Mucosa of gallbladder (tissue), 1 donor: ENCODE data around the gene SNCA. TPM values are rescaled to one million over a fixed set of nuclear protein-coding genes. Genes with fewer than 3 reads are reported as not detected.
A peak's percentile ranks its signal among the peaks of the same experiment; 100 is the strongest.

Experiments used
- DNase-seq: peaks from one replicate; pipeline ENCODE4 v3.0.0-alpha.2; 2020; ENCODE audit warnings: low spot score
- total RNA-seq: library from RNA; stranded (reverse); gene quantifications from one replicate; pipeline ENCODE4 v1.2.1, GENCODE V29; 2021
- donor health status: DM: no; HTN: no; CAD: no.

Gene SNCA
- 6.1 TPM for total RNA-seq

DNA sequence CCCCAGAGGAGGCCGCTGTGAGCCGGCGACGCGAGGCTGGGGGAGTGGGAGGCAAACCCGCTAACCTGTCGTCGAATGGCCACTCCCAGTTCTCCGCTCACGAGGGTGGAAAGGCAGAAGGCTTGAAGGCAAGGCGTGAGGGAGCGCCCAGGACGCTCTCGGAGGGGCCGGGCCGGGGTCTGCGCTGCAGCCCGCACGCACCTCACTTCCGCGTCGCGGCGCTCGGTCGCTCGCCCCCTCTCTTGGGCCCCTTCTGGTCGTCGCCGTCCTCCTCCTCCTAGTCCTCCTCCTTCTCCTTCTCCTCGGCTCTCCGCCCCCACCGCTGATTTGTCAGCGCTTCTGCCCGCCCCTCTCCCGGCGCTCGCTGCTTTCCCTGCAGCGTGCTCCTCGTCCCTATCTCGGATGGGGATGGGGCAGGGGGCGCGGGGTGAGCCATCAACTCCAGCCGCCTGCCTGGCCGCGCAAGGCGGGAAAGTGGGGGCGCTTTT lies at the start of gene SNCA:
SNCA (minus strand) TSS at position 265 of the 488 bp plus-strand sequence. CDS start 1,494 bp downstream, outside the sequence.
- DNase-seq: peak; percentile 33

DNA sequence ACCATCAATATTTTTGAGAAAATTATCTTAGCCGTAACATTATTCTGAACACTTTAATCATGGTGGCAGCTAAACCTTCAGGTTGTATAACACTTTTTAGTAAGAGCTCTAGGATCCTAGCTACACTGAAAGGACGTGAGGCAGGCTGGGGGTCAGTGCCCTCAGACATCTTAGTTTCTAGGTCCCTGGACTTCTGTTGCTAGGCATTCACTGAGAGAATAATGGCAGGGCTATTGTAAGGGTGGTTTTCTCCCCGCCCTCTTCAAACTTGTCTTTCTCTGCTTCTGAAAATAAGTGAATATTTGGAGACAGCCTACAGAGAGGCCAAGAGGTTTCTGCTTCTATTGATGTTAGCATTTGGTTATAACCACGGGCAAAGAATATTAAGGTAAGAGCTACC lies 42.3 kb upstream of the SNCA start:
- no peak for DNase-seq

DNA sequence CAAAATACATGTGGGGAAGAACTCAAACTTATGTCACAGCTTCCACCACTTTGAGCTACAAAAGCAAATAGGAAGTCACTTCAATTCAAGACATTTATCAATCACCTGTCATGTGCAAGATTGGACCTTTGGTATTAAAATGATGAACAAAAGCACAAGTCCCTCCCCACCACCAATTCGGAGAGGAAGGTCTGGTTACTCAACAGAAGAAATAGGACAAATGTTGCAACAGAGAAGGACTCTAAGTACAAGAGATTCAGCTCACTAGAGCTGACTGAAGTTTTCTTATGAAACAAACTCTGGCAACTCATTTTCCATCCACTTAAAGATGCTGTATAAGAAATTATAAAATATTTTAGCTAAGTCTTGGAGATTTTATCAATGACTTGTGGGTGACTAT lies 41.6 kb upstream of the SNCA start:
- no peak for DNase-seq

DNA sequence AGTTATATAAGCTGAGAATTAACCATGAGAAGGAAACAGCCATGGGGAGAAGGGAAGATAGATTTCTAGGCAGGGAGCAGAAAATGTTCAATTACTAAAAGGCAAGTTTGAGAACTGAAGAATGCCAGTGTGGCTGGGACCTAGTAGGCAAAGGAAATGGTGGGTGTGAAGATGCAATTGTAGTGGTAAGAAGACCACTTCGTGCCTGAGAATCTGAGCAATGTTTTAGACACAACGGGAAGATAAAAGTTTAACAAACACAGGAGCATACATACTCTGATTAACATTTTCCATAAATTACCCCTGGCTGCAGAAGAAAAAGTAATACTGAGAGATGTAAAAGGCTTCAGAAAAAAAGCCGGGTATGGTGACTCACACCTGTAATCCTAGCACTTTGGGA lies 39.6 kb upstream of the SNCA start:
- DNase-seq: no peak

DNA sequence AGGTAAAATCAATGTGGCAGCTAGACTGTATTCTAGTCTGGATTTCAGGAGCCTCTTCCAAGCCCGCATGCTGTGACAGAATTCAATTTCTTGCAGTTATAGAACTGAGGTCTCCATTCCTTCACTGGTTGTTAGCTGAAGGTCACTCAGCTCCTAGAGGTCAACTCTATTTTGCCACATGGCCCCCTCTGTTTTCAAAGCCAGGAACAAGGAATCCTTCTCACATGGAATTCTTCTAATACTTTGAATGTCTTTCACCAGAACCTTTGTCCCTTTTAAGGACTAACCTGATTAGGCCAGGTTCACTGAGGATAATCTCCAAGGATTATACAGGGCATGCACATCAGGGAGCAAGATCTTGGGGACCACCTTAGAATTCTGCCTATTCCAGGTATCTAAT lies 34.2 kb upstream of the SNCA start:
- no peak for DNase-seq

DNA sequence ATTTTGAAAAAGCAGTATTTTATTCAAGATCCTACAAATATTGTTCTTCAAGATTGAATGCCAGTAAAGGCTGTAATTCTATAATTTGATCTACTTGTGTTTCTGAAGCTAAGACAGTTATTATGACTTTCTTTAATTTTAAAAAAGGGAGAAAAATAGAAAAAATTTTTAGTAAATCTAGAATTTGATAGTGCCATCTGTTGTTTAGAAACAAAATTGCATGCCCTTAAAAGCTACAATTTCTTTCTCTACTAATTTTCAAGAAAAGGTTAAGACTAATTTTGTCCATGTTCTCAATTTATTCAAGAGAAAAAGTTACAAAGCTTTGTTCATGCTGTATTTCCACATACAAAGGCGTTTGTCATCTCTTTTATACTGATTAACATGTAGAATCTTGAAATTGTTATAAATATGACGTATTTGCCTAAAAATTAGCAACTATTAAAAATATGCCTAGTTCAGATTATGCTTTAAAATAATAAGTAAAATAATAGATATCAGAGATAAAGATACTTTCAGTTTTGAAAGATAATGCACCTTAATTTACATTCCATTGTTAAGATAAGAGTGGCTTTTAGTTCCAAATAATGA lies 32.1 kb upstream of the SNCA start:
- DNase-seq: no peak

DNA sequence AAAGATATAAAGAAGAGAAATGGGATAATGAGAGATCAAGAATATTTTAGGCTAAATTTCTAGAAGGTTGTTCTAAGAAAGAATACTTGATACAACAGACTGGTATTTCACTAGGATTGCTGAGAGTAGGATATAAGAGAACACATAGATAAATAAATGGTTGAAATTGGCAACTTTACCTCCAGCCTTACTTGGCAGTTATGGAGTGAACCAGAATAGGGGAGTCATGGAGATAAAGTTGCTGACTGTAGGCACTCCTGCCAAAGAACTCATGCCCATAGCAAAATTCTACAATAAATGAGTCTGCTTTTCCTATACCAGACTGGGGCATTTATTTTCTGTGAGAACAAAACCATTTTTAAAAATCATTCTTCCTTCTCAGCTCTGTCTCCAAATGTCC lies 31.3 kb upstream of the SNCA start:
- DNase-seq: no peak

DNA sequence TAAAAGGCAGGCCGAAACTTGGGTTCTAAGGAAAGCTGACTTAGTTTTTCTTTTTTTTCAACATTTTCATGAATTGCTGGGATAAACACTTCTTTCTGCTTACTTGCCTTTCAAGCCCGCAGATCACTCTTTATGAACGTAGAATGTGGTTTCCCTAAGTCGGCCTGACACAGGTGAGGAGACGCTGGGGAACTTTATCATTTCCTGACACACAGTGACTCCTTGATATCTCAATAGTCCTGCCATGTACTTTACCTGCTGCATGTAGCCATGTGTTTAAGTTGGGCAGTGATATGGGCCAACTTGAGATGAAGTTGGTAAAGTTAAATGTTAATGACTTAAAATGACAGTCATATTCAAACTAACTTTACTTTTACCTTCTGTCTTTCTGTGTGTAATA lies 26.6 kb upstream of the SNCA start:
- no peak for DNase-seq

DNA sequence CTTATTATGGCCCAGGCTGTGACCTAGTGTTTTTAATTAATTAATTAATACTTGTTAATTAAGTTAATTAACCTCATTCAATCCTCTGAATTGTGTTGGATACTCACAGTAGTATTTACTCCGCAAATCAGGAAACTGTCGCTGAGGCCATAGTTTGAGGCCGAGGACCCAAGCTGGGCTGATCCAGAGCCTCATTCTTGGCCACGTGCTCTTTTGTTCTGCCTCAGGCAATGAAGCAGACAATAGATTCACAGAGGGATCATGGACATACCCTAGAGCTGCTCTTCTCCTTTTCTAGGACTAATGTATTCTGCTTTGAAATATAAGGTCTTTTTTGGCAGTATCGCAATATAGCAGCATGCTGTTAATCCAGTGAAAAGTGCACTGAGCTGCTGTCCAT lies 24.0 kb upstream of the SNCA start:
- DNase-seq: no peak

DNA sequence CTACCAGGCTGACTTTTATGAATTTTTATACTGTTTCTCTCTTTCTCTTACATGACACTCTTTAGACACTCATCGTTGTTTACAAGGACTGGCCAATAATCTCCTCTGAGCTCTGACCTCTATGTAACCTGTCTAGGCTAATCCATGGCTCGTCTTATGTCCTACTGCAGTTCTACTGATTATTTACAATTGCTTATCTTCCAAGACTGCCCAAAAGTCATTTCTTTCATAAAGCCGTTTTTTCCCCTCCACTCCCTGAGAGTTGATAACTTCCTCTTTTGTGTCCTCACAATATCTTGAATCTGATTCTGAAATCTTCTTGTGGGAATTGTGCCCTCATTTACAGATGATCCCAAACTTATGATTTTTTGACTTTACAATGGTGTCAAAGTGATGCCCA lies 18.3 kb upstream of the SNCA start:
- DNase-seq: no peak

DNA sequence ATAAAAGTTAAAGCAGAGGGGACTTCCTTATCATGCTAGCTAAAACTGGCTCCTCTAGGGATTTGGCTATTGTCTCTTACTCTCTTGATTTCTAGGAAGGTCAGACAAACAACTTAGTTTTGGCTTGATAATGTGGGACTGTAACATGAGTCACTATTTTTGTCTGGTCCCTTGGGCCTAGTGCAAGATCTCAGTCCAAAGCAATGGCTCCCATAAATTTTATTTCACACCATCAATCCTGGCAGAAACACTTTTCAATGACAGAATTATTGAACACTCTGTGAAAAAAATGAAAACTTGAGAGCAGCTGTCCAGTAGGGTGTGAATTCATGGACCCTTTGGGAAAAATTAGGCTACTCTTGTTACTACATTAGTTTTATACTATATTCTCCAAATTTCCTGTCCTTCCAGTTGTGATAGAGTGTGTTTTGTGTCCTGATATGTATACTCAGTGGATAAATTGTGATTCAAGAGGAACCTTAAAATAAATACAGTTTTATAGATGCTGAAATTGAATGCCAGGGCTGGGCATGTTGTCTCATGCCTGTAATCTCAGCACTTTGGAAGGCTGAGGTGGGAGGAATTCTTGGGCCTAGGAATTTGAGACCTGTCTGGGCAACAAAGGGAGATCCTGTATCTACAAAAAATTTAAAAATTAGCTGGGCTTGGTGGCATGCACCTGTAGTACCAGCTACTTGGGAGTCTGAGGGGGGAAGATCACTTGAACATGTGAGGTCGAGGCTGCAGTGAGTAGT lies 10.8 kb upstream of the SNCA start:
- DNase-seq: no peak

DNA sequence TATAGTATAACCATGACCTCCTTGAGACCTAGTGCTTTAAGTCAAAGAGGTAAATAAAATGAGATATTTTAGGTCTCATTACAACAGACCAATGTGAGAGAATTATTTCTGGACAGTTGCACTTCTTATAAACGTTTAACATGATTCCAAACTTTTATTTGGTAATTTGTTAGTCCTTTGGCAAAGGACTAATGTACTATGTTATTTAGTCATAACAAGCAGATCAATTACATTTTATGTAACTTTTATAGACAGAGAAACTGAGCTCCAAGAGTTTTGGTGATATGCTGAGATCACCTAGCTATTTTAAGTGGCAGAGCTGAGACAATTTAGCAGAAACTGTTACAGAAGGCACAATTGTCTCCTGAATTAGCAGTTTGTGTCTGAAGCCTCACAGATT lies 2.6 kb upstream of the SNCA start:
- no peak for DNase-seq

DNA sequence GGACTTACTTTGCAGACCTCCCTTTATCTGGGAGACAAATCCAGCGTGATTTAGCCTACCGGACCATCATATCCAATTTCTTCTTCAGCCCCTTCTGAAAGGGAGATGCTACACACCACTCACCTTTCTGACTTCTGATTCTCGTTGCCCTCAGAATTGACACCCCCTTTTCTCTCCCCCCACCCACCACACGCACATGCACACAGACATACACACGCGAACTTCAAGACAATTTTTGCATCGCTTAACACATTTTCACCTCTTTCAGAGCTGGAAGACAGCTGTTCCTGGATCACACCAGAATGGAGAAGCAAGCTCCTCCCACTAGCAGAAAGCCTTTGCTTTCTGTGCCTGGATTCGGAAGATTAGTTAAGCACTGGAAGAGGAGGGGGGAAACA lies 1.0 kb upstream of the SNCA start:
- DNase-seq: no peak

DNA sequence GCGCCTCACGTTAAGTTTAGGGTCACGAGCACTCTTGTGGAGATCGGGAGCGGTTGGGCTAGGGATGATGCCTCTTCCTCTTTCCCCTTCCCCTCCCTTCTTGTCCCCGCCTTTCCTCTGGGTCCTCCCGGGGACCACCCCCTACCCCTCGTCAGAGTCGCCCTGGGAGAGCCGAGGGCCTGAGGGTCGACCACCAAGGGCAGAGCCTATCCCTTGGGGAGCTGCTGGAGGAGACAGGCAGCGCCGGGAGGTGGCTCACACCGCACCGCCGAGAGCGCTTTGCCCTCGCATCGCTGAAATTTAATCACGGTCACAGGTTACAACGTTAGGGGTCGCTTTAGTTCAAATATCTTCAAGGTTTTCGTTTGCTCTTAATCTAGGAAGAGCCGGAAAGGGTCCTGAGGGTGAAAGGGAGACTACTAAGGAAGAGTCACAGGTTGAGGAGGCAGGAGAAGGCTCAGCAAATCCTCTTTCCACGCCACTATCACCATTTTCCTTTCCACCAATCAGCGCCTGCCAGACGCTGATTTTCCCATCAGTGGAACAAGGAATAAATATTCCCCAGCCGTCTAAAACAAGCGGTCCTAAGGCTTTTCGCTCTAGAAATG lies 528 bp upstream of the SNCA start:
- no peak for DNase-seq

DNA sequence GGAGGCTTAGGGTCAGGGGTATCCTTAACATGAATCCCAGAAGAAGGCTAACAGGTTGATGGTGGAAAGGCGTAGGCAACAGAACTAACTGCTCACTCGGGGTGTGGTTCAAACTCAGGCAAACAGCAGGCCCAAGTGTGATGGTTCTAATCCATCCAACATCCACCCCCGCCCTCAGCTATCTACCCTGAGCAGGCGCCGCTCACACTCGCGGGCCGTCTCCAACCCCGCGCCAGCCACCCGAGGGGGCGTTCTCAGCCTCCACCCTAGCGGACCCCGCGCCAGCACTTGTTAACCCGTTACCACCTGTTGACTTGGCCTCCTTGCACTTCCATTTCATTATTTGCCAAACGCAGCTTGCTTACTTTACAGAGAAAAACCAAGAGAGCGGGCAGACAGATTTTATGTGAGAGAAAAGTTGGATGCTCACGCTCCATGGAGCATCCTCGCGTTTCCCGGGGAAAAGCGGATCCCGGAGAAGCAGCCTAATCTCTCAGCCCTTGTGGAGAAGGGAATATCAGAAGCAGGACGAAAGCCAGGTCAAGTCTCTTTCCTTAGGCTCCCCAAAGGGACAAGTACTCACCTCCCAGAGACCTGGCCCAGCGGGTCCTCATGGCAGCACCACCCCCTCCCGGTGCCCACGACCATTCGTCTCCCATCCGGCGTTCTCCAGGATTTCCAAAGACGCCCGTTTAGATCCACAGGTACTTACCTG lies 773 bp downstream of the SNCA start:
- no peak for DNase-seq

DNA sequence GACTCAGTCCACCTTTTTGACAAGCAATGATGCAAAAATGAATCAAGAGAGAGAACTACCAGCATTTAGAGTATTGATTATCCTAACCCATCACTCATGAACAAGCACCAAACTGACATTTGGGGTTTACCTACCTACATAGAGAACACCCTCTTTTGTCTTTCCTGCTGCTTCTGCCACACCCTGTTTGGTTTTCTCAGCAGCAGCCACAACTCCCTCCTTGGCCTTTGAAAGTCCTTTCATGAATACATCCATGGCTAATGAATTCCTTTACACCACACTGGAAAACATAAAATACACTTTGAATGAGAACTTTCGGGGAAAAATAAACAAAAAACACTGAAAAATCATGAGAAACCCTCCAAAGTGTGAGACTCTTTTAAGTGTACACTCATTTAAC lies 1.5 kb downstream of the SNCA start:
- DNase-seq: no peak

DNA sequence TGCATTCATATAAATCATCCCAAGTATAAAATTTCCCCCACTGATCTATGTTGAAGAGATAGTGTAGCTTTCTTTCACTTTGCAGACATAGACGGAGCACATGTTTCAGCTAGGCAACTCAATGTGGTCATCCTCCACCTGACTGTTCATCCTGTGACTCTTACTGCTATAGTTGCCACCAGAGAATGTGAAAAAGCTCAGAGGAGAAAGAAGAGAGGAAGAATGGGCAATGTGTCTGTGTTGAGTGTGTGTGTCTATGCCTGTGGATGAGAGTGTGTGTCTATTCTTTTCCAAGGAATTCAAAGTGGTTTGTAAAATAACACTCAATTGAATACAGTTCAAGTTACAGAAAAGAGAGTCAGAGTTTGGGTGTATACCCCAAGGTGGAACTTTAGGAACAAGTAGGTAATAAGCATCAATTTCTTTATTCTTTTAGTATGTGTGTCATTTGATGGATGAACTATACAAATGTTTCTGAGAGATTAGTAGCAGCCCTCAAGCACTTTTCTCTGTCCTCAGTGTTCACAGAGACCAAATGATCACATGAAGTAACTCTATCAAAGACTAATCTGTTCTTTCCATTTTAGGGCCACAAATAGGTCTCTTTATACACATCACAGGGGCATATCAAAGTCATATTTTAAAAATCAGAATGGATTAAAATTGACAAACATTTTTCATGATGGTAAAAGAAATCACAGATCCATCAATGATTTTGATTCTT lies 2.3 kb downstream of the SNCA start:
- no peak for DNase-seq

DNA sequence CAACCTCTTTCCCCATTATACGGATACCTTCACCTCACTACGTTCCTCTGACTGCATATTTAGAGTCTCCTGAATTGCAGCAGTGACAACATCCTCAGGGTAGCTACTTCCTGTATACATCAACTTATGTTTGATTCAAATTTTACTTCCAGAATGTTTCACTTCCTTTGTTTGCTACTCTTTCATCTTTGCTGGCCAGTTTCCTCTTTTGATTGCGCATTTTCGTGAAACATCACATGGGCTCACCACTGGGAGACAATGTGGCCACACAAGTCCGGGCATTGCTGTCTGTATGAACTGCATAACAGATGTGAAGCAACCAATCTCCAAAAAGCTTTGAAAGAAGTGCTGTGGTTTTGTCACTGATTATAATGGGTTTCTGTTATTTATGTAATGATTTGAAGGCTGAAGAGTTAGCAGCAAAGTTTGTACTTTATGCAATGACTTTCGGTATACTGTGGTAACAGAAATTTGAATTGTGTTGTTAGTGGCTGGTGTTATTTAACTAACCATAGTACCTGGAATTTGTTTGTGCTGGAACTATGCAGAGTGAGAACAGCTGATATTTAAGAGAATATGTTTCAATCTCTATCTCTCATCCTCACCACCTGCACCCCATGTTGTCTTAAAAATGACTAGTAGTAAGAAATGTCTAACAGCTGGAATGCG lies 7.4 kb downstream of the SNCA start:
- no peak for DNase-seq

DNA sequence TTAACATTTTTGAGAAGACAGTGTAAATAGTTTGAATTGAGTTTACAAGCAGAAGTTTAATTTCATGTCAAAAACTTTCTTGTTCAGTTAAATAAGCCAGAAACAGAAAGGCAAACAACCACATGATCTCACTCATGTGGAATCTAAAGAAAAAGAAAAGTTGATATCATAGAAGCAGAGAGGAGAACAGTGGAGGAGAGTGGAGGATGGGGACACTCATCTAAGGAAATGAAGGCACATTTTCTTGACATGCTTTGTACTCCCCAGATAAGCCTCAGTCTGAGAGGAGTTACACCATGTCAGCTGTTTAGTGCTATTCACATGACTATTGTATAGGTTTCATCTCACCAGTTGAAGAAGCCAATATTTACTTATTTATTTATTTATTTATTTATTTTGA lies 13.5 kb downstream of the SNCA start:
- no peak for DNase-seq

DNA sequence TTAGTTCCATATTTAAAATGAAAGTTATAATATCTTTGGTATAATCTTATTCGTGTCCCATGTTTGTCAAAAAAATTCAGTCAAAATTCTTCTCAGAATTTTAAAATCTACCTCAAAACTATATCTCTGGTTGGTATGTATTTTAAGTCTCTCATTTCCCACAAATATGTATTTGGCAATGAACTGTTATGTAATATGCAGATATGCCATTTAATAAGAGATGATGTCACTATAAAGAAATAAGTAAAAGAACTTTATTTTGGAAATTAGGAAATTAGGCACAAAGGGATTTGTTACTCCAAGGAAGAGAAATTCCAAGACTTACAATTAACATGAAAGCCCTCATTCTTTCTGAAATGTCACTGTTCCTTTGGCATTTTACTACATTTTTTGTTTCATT lies 15.3 kb downstream of the SNCA start:
- no peak for DNase-seq

DNA sequence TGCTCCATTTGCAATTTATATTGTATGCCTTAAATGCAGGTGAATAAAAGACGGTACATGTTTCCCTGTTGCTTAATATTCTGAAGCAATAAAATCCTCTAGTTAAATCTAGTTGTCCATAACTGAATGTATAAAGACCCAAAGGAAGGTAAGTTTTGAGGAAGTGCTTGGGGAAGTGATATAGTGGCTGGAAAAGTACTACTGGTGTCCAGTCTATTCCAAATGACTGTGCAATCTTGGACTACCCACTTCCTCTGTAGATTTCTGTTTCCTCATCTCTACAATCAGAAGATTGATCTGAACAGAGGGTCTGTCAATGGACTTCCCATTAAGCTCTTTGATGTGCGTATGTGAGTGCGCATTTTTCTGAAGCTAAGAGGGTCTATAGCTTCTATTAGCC lies 17.0 kb downstream of the SNCA start:
- no peak for DNase-seq
